ENCODE results near the gene ZNF354B.

Gene ZNF354B

DNA sequence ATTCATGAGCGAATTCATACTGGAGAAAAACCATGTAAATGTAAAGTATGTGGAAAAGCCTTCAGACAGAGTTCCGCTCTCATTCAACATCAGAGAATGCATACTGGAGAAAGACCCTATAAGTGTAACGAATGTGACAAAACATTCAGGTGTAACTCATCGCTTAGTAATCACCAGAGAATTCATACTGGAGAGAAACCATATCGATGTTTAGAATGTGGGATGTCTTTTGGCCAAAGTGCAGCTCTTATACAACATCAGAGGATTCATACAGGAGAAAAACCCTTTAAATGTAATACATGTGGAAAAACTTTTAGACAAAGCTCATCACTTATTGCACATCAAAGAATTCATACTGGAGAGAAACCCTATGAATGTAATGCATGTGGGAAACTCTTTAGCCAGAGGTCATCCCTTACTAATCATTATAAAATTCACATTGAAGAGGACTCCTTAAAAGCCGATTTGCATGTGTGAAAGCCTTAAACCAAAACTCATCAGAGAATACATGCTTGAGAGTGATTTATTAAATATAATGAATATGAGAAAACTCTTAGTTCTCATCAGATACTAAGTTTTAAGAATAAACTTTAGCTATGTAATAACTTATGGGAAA, 24.2 kb downstream of the ZNF354B start:
- DNase-seq = no peak

- DNase-seq = no peak
Observed at GRCh38 chr5:178895615-178896571, 36.1 kb downstream of the ZNF354B start, which contains the start of gene ZFP2. TSS of gene ZFP2 (plus strand) at chr5:178895913. CDS start at chr5:178931314, 35,401 bp downstream.

GRCh38 chr5:178899289-178899688, 39.5 kb downstream of the ZNF354B start:
- no peak for DNase-seq

GRCh38 chr5:178902849-178903248, 43.1 kb downstream of the ZNF354B start:
- no peak for DNase-seq

DNA sequence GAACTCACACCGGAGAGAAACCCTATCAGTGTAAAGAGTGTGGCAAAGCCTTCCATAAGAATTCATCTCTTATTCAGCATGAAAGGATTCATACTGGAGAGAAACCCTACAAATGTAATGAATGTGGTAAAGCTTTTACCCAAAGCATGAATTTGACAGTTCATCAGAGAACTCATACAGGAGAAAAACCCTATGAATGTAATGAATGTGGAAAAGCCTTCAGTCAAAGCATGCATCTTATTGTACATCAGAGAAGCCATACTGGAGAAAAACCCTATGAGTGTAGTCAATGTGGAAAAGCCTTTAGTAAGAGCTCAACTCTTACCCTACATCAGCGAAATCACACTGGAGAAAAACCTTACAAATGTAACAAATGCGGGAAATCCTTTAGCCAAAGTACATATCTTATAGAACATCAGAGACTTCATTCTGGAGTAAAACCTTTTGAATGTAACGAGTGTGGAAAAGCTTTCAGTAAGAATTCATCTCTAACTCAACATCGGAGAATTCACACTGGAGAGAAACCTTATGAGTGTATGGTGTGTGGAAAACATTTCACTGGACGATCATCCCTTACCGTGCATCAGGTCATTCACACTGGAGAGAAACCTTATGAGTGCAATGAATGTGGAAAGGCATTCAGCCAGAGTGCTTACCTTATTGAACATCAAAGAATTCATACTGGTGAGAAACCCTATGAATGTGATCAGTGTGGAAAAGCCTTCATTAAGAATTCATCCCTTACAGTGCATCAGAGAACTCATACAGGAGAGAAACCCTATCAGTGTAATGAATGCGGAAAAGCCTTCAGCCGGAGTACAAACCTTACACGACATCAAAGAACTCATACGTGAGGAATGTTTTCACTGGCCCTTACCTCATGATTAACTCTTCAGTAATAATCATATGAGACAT, 72.3 kb downstream of the ZNF354B start:
- DNase-seq = no peak
